Measurements from ENCODE around the gene TIMMDC1.

Gene TIMMDC1

DNA sequence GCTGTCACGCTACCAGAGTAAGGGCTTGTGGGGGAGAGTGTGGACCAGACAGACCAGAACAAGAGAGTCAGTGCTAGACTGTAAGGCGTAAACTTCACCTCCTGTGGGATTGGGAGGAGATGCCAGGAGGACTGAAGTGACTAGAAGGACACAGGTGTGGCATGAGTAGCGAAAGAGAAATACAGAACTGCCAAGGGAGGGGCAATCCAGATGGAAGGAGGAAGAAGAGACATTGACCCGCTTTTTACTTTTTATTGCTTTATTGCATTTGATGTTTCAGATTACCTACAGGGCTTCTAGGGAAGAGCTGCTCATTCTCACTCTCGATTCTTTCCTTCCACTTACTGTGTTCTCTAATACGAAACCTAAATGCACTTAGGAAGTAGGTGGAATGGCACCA, 27.5 kb upstream of the TIMMDC1 start:
- TF ChIP-seq, protein P1, sequence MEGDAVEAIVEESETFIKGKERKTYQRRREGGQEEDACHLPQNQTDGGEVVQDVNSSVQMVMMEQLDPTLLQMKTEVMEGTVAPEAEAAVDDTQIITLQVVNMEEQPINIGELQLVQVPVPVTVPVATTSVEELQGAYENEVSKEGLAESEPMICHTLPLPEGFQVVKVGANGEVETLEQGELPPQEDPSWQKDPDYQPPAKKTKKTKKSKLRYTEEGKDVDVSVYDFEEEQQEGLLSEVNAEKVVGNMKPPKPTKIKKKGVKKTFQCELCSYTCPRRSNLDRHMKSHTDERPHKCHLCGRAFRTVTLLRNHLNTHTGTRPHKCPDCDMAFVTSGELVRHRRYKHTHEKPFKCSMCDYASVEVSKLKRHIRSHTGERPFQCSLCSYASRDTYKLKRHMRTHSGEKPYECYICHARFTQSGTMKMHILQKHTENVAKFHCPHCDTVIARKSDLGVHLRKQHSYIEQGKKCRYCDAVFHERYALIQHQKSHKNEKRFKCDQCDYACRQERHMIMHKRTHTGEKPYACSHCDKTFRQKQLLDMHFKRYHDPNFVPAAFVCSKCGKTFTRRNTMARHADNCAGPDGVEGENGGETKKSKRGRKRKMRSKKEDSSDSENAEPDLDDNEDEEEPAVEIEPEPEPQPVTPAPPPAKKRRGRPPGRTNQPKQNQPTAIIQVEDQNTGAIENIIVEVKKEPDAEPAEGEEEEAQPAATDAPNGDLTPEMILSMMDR (IDR thresholded peaks at IDR 0.05): no peak

DNA sequence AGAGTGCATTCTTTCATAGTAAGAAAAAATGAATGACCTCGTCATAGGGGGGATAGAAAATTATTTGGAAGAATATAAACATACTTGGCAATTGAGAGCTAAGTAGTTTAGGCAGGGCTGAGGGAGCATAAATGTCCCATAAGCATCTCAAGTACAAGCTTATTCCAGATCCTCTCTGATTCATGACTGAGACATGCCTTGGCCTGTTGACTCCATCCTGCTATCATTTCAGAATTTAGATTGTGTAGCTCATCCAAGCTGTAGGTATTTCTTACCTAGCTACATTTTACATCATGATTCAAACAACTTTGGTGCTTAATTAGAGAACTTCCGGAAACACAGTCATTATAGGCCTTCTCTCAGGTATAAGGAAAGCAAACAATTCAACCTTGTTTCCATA, 17.3 kb upstream of the TIMMDC1 start:
- TF ChIP-seq, protein P1 (IDR thresholded peaks at IDR 0.05): no peak

GRCh38 chr3:119483101-119483500, 15.2 kb upstream of the TIMMDC1 start:
- TF ChIP-seq, protein P1 (IDR thresholded peaks at IDR 0.05): no peak

- TF ChIP-seq, protein P1 (IDR thresholded peaks at IDR 0.05): no peak
These were observed 12.8 kb upstream of the TIMMDC1 start for GRCh38 chr3:119485563-119485962.

GRCh38 chr3:119490153-119490552, 8.2 kb upstream of the TIMMDC1 start:
- TF ChIP-seq, protein P1 (IDR thresholded peaks at IDR 0.05): no peak

- TF ChIP-seq, protein P1 (IDR thresholded peaks at IDR 0.05): no peak
These were observed 6.2 kb upstream of the TIMMDC1 start for GRCh38 chr3:119492128-119492527.

DNA sequence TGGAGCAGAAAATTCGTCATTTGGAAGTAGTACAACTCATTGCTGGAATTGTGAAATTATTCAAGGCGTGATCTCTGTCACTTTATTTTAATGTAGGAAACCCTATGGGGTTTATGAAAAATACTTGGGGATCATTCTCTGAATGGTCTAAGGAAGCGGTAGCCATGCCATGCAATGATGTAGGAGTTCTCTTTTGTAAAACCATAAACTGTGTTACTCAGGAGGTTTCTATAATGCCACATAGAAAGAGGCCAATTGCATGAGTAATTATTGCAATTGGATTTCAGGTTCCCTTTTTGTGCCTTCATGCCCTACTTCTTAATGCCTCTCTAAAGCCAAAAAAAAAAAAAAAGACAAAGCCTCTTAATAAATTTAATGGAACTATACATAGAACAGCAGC, 5.5 kb upstream of the TIMMDC1 start:
- TF ChIP-seq, protein P1 (IDR thresholded peaks at IDR 0.05): no peak

GRCh38 chr3:119494597-119494996, 3.8 kb upstream of the TIMMDC1 start:
- TF ChIP-seq, protein P1 (IDR thresholded peaks at IDR 0.05): no peak
